ENCODE data around the gene STYXL1. TPM values are rescaled to one million over a fixed set of nuclear protein-coding genes. Genes with fewer than 3 reads are reported as not detected.
"Not testable (repeated sequence)": the region's sequence is repeated elsewhere in the genome, so short reads cannot be mapped to it uniquely, and the experiment has no call there.

The STYXL1 gene, protein sequence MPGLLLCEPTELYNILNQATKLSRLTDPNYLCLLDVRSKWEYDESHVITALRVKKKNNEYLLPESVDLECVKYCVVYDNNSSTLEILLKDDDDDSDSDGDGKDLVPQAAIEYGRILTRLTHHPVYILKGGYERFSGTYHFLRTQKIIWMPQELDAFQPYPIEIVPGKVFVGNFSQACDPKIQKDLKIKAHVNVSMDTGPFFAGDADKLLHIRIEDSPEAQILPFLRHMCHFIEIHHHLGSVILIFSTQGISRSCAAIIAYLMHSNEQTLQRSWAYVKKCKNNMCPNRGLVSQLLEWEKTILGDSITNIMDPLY
- 10 to 100 TPM; 28.2 to 30.4 TPM for total RNA-seq

DNA sequence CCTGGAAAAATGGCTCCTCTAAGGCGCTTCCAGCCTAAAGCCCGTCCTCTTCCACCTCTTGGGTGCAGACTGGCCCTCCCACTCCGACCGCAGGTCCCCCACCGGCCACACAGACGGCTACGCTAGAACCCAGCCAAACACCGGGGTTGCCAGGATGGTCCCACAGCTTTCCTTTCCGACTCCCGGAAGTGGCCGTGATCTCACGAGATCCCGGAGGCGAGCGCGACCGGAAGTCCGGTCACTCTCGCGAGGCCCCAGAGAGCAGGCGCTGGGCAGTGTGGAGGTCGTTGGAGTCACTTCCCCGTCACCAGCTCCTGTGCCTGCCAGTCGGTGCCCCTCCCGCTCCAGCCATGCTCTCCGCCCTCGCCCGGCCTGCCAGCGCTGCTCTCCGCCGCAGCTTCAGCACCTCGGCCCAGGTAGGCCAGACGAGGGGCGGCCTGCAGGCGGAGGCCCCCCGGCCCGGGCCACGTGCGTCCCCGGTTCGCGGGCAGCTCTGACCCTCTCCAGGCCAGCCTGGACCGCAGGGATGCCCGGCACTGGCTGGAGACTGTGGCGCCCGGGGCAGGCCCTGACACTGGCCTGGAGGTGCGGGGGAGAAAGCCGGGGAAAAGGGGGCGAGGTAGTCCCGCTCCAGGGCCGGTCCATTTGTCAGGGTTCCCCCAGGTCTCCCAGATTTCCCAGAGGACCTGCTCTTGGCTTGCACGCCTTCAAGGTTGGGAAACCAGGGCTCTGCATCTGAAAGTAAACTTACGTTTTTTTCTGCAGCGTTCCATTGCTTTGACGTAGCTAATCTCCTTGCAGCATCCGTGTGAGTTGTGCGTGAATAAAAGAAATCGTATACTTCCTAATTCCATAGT, at the start of gene STYXL1, which contains the start of gene MDH2:
STYXL1 (minus strand) TSS at position 190 of the 857 bp plus-strand sequence. CDS start 17,477 bp downstream, outside the sequence.
MDH2 (plus strand) TSS at position 296 of the 857 bp plus-strand sequence; CDS start at position 351, 55 bp downstream.
- no peaks in the 10 kb centered on the region for H3K9me3 Mint-ChIP-seq
- H3K27me3 Mint-ChIP-seq, result no peaks in the 10 kb centered on the region
- H3K27ac Mint-ChIP-seq, result peak within 1 kb of the TSS; percentile 97
- peaks cover 37% of the 10 kb centered on the region for H3K4me1 Mint-ChIP-seq
- peak; percentile 94 for DNase-seq
- H3K4me3 Mint-ChIP-seq, result peak within 1 kb of the TSS; percentile 99
- peaks cover 40% of the 10 kb centered on the region for H3K36me3 Mint-ChIP-seq

DNA sequence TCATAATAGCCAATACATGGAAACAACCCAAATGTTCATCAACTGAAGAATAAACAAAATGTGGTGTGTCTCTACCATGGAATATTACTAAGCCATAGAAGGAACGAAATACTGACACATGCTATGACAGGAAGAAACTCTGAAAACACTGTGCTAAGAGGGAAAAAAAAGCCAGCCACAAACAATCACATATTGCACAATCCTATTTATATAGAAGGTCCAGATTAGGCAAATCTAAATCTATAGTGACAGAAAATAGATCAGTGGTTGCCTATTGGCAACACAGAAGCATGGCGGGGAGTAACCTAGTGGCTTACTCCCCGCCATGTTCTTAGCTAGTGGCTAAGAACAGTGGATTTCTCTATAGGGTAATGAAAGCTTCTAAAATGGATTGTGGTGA, 48.1 kb upstream of the STYXL1 start:
- DNase-seq, result no peak
- H3K9me3 Mint-ChIP-seq, result no peaks in the 10 kb centered on the region

DNA sequence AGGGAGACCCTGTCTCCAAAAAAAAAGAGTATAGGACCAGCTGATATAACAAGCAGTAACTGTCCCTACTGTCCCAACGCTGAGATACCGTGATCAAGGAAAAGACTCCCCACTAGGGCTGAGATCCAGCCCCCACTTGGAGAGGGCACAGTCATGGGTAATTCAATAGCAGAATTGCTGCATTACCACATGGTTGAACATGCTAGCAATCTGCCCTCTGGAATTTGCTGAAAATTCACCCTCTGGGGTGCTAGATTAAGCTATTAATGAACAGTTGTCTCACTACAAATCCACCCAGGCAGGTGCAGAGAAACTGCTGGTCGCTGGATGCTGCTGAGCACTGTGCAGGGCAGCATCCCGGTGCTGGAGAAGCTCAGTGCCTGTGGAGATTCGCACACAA, 46.5 kb upstream of the STYXL1 start:
- not testable (repeated sequence) for H3K4me3 Mint-ChIP-seq, DNase-seq, H3K9me3 Mint-ChIP-seq, H3K27ac Mint-ChIP-seq, H3K4me1 Mint-ChIP-seq, H3K36me3 Mint-ChIP-seq, H3K27me3 Mint-ChIP-seq

More for the DNA sequence above, 48.1 kb upstream of the STYXL1 start:
- no peaks in the 10 kb centered on the region for H3K4me1 Mint-ChIP-seq
- no peak overlapping the region for H3K27ac Mint-ChIP-seq
- H3K27me3 Mint-ChIP-seq, result no peaks in the 10 kb centered on the region
- H3K36me3 Mint-ChIP-seq, result no peaks in the 10 kb centered on the region
- no peak overlapping the region for H3K4me3 Mint-ChIP-seq

DNA sequence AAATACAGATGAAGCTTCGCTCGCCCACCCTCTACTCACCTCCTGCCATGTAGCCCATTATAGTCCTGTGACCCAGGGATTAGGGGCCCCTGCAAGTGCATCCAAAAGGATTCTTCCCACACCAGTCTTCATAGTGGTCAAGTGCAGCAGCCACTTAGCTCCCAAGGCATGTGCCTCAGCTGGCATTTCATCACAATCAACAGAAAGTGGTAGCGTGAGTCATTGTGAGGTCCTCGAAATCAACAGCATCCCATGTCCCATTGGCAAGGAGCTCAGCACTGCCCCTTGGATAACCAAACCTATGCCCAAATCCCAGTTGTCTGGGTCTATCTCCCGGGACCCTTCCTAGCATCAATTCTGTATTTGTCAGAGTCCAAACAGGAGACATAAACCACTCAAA, 45.7 kb upstream of the STYXL1 start:
- not testable (repeated sequence) for H3K9me3 Mint-ChIP-seq, H3K27ac Mint-ChIP-seq, H3K4me1 Mint-ChIP-seq, H3K27me3 Mint-ChIP-seq, H3K36me3 Mint-ChIP-seq, H3K4me3 Mint-ChIP-seq, DNase-seq

DNA sequence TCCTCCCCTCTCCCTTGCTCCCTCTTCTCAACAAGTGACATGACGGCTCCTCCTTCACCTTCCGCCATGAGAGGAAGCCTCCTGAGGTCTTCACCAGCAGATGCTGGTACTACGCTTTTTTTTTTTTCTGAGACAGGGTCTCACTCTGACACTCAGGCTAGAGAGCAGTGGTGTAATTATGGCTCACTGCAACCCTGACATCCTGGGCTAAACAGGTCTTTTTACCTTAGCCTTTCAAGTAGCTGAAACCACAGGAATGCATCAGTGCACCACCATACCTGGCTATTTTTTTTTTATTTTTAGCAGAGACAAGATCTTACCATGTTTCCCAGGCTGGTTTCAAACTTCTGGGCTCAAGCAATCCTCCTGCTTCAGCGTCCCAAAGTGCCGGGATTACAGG, 43.7 kb upstream of the STYXL1 start:
- H3K4me1 Mint-ChIP-seq, result no peaks in the 10 kb centered on the region
- no peaks in the 10 kb centered on the region for H3K27me3 Mint-ChIP-seq
- no peak overlapping the region for H3K4me3 Mint-ChIP-seq
- DNase-seq, result no peak
- H3K27ac Mint-ChIP-seq, result no peak overlapping the region
- no peaks in the 10 kb centered on the region for H3K9me3 Mint-ChIP-seq
- no peaks in the 10 kb centered on the region for H3K36me3 Mint-ChIP-seq

DNA sequence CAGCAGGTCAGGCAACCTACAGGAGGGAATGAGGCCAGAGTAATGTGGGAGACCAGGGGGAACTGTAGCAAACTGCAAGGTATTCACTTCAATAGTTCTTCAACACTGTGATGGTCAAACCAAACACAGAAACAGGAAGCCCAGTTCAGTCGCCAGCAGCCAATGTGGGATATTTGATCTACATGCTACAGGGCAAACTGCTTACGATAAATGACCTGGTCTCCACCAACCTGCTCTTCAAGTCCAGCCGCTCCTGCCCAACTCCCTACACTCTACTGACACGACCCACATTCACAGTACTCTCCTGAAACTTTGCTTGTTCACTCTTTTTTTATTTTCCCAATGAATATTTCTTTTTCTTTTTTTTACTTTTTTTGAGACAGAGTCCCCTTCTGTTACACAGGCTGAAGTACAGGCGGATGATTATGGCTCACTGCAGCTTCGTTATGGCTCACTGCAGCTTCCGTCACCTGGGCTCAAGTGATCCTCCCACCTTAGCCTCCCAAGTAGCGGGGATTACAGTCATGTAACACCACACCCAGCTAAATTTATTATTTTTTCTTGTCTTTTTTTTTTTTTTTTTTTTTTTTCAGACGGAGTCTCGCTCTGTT, 42.2 kb upstream of the STYXL1 start:
- Mint-ChIP-seq H3K36me3 (no peaks in the 10 kb centered on the region), H3K27ac (no peak overlapping the region), H3K27me3 (no peaks in the 10 kb centered on the region), H3K4me1 (no peaks in the 10 kb centered on the region), H3K9me3 (no peaks in the 10 kb centered on the region), H3K4me3 (no peak overlapping the region)
- no peak for DNase-seq

DNA sequence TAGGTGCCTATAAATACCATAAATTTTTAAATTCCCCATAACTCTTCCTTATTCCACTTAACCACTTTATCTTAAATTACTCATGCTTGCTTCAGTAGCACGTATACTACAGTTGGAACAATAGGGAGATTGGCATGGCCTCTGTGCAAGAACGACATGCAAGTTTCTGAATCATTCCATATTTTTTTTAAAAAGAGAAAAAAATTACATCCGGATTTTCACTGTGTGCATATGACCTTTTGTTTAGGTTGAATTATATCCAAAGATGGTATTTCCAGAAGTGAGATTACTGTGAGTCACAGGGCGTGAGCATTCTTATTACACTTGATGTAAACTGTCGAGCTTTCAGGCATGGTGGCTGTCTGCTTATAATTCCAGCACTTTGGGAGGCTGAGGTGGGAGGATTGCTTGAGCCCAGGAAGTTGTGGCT, 39.6 kb upstream of the STYXL1 start:
- H3K27me3 Mint-ChIP-seq, DNase-seq, H3K27ac Mint-ChIP-seq, H3K4me1 Mint-ChIP-seq, H3K36me3 Mint-ChIP-seq, H3K9me3 Mint-ChIP-seq, H3K4me3 Mint-ChIP-seq: not testable (repeated sequence)

DNA sequence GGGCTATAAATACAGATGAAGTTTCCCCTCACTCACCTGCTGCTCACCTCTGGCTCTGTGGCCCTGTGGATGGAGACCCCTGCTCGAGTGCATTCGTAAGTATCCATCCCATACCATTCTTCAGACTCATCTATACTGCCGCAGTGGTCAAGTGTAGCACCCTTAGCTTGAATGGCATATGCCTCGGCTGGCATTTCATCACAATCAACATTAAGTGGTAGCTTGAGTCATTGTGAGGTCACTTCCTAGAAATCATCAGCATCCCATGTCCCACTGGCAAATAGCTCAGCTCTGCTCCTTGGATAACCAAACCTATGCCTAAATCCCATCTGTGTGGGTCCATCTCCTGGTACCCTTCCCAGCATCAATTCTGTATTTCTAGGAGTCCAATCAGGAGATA, 38.3 kb upstream of the STYXL1 start:
- H3K4me3 Mint-ChIP-seq, result no peak overlapping the region
- DNase-seq, result no peak
- H3K9me3 Mint-ChIP-seq, result no peaks in the 10 kb centered on the region
- H3K27ac Mint-ChIP-seq, result no peak overlapping the region
- H3K36me3 Mint-ChIP-seq, result no peaks in the 10 kb centered on the region
- peaks cover 4% of the 10 kb centered on the region for H3K27me3 Mint-ChIP-seq
- no peaks in the 10 kb centered on the region for H3K4me1 Mint-ChIP-seq

DNA sequence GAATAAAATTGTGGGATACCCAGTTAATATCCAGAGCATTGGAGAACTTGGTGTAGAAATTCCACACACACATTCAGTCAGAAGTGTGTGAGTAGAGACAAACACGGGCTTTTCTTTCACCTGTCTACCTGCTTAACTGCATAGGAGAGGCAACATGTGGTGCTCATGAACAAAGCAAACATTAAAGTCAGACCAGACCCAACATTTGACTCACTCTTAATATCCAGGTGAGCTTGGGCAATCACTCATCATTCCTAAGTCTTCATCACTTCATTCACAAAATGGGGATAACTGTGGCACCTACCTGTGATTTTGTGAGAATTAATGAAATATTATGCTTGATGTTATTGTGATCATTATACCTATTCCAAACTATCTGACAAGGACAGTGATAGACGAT, 36.3 kb upstream of the STYXL1 start:
- not testable (repeated sequence) for H3K36me3 Mint-ChIP-seq, H3K27me3 Mint-ChIP-seq, H3K4me1 Mint-ChIP-seq, DNase-seq, H3K9me3 Mint-ChIP-seq, H3K4me3 Mint-ChIP-seq, H3K27ac Mint-ChIP-seq

DNA sequence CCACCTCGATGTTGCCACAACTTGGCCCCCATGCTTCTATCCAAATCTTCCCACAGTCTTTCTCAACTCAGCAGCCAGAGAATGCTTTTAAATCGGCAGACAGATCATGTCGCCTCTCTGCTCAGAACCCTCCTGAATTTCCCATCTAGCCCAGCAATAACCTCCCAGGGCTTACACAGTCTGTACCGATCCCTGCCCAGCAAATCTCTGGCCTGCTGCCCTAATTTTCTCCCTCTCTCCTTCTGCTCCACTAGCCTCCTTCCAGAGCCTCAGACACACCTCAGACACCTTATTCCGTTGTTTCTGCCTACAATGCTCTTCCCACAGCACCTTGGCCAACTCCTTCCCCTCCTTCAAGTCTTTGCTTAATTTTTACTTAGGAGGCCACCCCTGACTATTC, 32.4 kb upstream of the STYXL1 start:
- Mint-ChIP-seq H3K27ac (no peak overlapping the region), H3K9me3 (peaks cover 4% of the 10 kb centered on the region), H3K4me3 (no peak overlapping the region), H3K27me3 (peaks cover 4% of the 10 kb centered on the region), H3K36me3 (peaks cover 3% of the 10 kb centered on the region), H3K4me1 (peaks cover 8% of the 10 kb centered on the region)
- DNase-seq, result no peak

DNA sequence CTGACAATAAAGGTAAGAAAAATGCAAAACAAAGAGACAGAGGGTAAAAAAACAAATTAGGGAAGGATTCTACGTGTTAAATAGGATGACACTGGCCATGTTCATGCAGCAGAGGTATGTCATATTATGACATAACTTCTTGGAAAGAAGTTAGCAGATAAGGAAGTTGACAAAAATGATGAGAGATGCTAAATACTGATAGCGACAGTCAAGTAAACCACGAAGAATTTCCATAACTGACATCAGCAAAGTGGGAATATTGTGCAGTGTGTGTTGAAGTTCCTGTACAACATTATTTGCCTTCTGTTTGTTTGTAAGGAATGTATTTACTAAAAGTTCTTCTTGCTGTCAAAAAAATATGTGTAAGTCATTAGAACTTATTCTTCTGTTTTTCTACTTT, 29.6 kb upstream of the STYXL1 start:
- Mint-ChIP-seq H3K27ac (no peak overlapping the region), H3K4me3 (no peak overlapping the region), H3K27me3 (no peaks in the 10 kb centered on the region), H3K9me3 (peaks cover 8% of the 10 kb centered on the region), H3K36me3 (peaks cover 3% of the 10 kb centered on the region), H3K4me1 (peaks cover 8% of the 10 kb centered on the region)
- no peak for DNase-seq

DNA sequence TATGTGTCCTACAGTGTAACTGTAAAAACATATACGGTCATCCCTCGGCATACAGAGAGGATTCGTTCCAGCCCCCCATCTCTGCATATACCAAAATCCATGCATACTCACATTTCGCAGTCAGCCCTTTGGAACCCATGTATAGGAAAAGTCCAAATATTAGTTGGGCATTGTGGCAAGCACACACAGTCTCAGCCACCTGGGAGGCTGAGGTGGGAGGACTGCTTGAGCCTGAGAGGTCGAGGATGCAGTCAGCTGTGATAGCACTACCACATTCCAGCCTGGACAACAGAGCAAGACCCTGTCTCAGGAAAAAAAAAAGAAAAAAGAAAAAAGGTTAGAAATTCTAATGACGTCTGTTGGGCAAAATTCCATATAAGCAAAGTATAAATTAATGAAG, 29.2 kb upstream of the STYXL1 start:
- Mint-ChIP-seq H3K27ac (no peak overlapping the region), H3K4me1 (peaks cover 8% of the 10 kb centered on the region), H3K36me3 (peaks cover 3% of the 10 kb centered on the region), H3K9me3 (peaks cover 8% of the 10 kb centered on the region), H3K27me3 (no peaks in the 10 kb centered on the region), H3K4me3 (no peak overlapping the region)
- no peak for DNase-seq

DNA sequence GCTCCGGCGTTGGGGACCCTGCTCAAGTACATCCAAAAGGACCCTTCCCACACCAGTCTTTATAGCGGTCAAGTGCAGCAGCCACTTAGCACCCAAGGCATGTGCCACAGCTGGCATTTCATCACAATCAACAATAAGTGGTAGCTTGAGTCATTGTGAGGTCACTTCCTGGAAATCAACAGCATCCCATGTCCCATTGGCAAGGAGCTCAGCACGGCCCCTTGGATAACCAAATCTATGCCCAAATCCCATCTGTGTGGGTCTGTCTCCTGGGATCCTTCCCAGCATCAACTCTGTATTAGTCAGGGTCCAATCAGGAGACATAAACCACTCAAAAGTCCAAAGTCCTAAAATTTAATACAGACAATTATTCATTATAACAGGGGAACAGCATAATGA, 27.2 kb upstream of the STYXL1 start:
- Mint-ChIP-seq H3K27ac (no peak overlapping the region), H3K36me3 (peaks cover 3% of the 10 kb centered on the region), H3K27me3 (no peaks in the 10 kb centered on the region), H3K9me3 (peaks cover 8% of the 10 kb centered on the region), H3K4me1 (peaks cover 8% of the 10 kb centered on the region), H3K4me3 (no peak overlapping the region)
- DNase-seq, result no peak

DNA sequence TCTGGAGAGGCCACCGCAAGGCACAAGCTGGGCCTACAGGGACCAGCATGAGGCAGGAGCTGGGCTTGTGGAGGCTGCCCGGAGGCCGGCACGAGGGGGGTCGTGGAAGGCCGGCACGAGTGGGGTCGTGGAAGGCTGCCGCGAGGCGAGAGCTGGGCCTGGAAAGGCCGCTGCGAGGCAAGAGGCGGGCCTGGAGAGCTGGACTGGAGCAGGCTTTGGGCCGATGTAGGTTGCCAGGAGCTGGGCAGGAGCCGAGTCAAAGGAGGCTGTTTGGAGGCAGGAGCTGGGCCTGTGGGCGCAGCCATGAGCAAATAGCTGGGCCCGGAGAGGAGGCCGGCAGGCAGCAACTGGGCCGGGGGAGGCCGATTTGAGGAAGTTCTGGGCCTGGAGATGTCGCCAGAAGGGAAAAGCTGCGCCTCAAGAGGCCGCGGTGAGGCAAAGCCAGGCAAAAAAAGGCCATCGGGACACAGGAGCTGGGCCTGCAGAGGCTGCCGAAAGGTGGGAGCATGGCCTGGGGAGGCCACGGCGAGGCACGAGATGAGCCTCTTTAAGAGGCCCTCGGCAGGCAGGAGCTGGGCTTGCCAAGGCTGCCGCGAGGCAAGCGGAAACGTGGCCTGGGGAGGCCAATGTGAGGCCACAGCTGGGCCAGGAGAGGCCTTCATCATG, 26.6 kb upstream of the STYXL1 start:
- no peaks in the 10 kb centered on the region for H3K27me3 Mint-ChIP-seq

More for the DNA sequence above, 26.6 kb upstream of the STYXL1 start:
- Mint-ChIP-seq H3K4me1 (peaks cover 8% of the 10 kb centered on the region), H3K27ac (no peak overlapping the region), H3K4me3 (no peak overlapping the region), H3K36me3 (peaks cover 3% of the 10 kb centered on the region), H3K9me3 (peaks cover 8% of the 10 kb centered on the region)
- no peak for DNase-seq

Data from activated naive CD8-positive, alpha-beta T cell treated with anti-CD3 and anti-CD28 coated beads for 36 hours (primary cell).